NCI-H2107 (cell line): ENCODE results near the gene UGT1A5.

Source experiments
- DNase-seq: peaks from one replicate; lab custom pipeline; 2025; lab: John Stamatoyannopoulos, UW

Gene UGT1A5

DNA sequence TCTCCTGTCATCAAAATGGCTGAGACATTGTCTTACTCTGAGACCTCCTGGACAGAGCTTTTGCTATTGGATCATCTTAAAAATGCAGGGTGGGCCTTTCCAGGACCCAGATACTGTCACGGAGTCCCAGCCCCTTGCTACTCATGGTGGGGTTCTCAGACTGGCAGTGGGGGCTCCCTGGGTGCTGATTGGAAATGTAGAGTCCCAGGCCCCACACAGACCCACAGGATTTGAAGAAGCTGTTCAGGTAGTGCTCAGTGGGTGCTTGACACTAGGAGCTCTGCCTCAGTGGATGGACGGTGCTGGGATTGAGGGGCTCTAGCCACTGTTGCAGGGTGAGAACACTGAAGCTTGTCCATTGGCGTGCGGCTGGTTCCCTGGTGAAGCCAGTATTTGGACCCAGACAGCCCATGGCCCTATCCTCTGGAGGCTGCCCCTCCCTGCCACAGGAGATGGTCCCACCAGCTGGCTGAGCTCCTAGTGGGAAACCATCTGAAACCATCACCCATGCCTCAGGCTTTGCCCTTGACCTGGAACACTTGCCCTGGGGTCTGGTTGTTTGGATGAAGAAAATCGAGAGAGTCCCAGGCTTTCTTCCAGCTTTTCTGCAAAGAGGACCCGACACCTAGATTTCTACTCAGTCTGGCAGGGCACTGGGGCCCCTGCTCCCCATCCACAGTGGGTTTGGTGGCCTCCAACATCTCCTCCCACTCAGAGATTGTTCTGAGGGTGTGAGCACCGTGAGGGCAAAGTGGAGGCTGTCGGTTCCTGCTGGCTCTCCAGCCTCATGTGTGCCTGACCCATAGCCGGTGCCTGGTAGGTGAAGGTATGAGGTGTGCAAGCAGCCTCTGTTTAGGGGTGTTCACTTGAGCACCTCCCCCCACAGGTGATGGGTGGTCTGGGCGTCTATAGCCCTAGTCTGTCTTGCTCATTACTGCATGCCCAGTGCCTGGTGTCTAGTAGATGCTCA, 95.5 kb downstream of the UGT1A5 start:
- no peak for DNase-seq

DNA sequence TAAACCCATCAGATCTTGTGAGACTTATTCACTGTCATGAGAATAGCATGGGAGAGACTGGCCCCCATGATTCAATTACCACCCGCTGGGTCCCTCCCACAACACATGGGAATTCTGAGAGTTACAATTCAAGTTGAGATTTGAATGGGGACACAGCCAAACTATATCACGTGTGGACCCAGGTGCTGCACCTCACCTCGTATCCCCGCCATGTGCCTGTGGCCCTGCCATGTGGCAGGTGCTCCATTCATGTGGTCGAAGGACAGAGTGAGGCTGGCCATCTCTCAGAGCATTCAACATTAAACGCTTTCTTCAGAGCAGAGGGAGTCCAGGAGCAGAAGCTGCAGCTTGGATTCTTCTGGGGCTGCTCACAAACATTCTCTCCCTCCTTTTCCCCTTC, 97.7 kb downstream of the UGT1A5 start:
- no peak for DNase-seq

DNA sequence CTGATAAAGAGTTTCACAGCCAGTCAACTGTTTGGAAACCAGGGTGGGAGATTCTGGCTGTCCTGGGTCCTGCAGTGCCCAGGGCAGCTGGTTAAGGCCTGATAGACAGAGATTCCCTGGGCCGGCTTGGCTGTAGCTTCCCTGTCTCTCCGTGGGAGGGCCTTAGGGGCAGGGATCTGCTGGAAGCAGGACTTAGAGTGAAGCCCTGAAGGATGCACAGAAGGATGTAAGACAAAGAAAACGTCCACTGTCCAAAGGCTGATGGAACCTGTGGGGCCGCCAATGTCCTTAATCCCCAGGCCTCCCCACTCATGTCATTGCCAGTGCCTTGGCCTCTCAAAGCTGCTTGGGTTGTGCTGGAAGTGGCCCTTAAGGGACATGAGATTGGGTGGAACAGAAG, 98.4 kb downstream of the UGT1A5 start:
- no peak for DNase-seq

DNA sequence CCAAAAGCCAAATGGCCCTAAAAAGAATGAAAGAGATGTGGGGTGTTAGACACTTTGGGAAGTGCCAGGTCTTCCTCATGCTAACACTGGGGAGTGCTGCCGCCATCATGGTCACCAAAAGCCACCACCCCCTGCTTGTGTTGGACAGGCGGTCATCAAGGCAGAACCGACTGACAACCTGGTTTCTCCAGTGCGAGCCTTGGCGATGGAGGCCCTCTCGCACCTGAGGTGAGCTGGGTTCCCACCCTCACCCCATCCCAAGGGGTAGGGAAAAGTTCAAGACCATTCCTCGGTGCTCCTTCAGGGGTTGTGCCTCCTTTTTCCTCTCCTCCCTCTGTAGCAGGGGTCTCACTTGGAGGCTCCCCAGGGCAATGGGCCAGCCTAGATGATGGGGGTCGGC, 99.0 kb downstream of the UGT1A5 start:
- no peak for DNase-seq

DNA sequence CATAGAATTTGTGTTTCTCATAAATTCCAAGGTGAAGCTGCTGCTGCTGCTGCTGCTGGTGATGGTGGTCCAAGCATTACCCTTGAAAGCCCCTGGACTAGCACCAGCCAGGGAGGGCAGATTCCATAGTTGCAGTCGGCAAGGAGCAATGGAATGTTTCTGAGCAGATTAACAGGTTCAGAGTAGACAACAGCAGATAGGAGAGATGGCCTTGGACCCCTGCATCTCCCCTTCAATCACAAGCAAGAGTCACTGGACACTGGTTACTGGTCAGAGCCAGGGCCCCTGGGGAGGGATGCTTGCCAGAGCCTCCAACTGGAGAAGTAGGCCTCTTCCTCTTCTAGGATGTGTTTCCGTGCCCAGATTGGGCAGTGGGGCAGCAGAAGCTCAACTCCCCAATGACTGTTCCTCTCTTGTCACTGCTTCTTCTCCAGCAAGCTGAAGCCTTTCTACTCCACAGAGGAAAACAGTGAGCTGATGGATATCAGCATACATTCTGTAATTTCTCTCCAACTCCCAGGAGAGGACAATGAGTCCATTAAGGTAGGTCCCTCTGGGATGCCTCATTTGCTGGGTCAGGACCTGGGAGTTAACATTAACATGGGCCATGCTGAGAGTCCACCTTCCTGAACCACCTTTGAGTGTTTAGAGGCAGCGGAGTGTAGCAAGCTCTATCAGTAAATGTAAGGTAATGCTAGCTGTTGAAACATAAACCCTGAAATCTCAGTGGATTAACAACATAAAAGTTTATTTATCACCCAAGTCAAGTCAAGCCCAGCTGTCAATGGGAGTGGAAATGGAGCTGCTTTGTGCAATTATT, 100.7 kb downstream of the UGT1A5 start:
- no peak for DNase-seq

DNA sequence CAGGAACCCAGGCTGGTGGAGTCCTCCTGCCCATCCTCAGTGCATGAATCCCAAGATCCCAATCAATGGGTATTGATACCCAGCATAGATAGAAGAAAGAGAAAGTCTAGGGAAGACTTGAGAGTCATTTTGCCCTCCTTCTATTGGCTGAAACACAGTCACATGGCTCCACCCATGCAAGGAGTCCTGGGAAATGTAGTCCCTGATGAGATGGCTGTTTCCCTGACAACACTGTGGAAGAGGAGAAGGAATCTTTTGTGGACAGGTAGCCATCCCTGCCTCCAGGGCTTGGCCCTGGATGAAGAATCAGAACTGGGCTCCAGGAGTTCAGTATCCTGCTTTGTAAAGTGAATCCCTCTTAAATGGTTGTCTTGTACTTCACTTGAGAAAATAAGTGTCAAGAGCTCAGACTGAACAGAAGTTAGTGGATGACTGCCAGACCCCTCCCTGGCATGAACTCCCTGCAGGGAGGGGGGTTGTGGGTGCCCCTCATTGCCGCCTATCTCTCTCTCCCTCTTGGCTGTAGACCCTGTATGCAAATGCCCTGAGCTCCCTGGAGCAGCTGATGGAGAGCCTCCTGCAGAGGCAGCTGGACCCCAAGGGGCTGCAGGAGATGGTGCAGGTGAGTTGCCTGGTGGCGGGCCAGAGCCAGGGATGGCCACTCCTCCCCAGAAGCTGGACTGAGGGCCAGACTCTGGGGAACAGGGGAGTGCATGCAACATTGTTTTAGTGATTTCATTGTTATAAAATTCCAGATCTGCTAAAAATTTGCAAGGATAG, 101.5 kb downstream of the UGT1A5 start:
- no peak for DNase-seq

DNA sequence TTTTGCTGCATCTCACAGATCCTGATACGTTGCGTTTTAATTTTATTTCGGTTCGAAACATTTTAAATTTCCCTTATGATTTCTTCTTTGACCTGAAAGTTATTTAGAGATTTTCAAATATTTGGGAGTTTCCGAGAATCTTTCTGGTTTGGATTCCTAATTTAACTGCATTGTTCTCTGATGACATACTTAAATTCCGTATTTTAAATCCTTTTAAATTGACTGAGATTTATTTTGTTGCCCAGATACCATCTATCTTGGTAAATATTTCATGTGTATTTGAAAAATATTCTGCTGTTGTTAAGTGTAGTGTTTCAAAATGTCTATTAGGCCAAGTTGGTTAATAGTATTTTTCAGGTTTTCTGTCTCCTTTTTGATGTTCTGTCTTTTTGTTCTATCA, 103.2 kb downstream of the UGT1A5 start:
- DNase-seq, result no peak

DNA sequence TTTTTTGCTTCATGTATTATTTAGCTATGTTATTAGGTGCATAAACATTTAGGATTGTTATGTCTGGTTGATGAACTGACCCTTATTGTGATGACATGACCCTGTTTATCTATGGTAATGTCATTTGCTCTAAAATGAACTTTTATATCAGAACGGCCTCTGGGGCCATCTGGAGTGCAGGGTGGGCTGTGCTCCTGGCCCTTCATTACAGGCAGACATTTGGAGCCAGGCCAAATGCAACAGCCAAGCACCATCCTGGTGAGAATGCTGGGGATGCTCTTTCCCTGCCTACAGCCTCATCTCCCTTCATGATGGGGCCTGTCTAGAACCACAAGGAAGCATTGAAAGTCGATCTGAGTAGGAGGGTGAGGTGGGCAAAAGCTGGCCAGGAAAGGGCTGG, 103.6 kb downstream of the UGT1A5 start:
- DNase-seq, result no peak

DNA sequence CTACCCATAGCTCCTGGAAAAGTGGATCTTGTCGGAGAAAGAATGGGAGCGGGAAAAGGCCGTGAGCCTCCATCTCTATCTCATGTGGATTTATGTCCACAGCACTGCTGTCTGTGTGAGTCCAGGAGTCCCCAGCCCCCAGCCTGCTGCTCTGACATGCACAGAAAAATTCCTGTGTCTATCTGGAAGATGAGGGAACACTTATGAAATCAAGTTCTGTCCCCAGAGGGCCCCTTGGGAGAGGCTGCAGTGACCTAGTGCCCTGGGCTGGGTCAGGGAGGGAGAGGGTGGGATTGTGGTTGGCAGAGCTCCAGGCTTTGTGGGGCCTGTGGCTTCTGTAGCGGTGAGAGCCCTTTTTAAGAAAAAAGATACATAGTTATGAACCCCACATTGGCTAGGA, 104.1 kb downstream of the UGT1A5 start:
- DNase-seq, result no peak

DNA sequence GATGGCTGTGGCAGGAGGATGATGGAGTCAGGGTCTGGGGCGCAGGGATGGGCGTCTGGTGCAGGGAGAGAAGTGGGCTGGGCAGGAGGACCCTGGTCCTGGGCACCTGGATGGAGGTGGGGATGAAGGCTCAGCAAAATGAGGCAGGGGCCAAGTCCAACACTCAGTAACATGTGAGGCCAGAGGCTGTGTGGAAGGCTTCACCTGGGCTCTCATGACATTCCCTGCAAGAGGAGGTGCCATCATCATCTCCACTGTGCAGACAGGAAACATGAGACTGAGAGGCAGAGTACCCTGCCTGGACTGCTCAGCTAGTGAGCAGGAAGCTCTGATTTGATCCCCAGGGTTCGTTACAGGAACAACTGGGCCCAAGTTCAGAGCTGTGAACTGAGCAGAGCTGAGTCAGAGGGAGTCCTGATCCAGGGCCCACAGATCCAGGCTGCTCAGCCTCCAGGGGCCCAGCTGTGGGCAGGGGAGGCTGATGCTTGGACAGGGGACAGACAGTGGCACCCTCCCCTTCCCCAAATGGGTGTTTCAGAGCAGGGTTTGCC, 104.7 kb downstream of the UGT1A5 start:
- DNase-seq, result no peak

DNA sequence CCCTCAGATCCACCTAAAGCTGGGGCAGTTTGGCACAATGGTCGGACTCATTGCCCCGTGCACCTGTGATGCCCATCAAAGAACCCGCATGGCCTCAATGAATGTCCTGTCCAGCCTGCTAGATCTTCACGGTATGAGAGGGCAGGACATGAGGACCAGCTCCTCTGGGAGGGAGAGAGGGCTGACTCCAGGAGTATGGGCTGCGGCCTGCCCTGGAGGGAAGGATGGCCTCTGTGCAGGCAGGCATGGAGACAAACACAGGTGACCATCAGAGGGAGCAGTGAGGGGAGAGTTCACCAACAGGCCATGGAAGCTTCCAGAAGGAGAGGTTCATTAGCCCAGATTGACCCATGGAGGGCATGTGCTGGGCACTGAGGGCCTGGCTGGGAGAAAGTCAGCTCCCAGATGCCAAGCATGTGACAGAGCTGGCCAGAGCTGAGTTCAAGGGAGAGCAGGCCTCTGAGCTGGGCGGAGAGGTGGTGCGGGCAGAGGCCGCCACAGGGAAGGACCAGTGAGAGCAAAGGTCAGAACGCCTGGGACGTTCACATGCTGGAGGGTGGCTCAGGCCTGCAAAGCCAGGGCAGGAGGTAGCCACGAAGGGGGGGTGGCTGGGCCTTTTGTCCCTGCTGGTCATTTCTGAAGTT, 105.4 kb downstream of the UGT1A5 start:
- no peak for DNase-seq

DNA sequence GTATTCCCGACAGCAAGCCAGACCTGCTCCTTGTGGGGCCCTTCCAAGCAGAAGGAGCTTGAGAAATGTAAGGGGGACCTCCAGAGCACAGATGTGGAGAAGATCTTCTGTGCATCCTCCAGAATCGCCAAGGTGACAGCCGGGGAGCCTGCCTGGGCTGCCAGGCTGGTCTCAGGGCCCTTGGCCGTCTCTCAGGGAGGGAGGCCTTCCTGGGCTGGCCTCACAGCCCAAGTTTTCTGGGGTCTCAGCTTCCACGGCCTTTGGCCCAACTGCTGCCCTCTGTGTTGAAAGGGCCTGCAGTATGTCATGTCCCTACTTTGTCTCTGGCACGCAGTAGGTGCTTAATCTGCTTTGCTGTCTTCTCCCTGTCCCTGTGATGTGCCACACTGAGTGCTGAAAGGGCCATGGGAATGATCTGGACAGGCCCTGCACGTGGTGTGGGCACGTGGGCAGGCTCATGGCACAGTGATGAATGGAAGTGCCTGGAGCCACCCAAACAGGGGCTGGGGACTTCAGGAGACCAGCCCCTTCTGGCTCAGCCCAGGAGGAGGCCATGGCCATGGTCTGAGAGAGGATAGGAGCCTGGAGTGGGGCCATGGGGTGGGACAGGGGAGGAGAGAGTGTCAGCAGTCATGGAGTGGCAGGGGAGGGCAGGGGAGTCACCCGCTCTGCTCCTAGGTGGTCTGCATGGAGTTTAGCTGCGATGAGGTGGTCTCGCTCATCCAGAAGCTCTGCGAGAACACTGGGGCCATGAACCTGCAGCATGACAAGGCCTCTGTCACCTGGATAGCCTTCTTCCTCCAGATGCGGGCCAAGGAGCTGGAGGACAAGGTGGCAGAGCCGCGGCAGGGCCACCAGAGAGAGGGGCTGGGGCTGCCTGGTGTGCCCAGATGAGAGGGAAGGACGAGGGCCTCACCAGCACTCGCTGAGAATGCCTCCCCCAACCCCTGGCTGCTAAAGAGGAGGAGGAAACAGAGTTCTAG, 106.2 kb downstream of the UGT1A5 start:
- no peak for DNase-seq

DNA sequence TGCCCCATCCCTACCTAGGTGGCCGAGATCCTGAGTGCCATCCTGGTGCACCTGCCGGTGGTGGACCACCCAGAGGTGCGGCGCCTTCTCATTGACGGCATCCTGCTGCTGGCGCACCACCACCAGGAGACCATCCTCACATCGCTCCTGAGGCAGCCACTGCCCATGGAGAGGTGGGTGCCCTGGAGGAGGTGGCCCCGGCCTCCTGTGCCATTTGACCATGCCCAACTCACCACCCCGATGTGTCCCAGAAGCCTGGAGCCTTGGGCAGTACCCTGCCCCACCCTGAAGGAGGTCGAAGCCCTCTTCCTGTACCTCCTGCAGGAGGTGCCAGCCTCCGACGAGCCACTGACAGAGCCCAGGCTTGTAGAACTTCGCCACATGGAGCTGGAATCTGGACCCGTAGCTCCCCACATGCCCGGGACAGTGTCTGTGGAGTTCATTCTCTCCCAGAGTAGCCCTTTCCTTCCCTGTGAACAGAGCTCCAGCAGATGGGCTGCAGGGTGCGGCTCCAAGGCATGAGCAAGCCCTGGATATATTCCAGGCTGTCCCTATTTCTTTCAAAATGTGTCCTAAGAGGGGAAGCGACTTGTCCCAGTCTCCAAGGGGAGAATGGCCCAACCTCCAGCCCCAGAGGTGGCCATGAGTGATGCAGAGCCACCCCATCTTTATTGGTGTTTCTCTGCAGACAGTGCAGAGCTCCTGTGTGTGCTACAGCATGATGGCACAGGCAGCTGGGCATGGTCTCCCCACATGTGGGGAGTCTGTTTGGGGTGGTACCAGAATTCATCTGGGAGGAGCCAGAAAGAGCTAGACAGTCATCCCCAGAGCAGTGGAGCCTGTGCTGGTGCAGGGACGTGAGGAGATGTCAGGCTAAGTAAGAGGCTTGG, 107.4 kb downstream of the UGT1A5 start:
- no peak for DNase-seq

DNA sequence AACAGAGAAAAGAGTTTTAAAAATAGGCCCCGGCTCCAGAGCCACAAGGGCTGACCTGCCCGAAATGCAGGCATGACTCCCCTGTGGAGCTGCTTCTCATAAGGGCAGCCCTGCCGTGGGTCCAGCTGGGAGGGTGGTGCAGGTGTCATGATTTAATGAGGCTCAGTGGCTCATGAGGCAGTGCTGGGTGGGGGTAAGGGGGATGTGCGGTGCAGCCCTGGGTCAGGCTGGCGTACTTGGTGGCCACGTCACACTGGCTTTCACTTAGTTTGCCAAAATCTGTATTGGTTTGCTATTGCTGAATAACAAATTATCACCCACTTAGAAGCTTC, 108.0 kb downstream of the UGT1A5 start:
- no peak for DNase-seq

DNA sequence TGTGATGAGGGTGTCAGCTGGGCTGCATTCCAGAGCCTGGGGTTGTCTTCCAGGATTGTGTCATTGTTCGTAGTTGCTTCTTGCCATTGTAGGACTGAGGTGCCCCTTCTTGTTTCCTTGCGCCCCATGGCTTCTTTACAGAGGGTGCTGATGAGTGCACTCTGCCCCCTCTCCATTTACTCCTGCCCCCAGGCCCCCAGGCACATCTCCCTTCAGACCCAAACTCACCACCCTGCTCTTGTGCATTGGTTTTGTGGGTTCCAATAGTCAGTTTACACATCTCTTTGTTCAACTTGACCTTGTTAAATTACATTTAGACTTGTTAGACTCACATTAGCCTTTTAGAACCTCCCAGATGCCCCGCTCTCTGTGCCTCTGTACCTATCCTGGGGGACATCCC, 108.5 kb downstream of the UGT1A5 start:
- no peak for DNase-seq

DNA sequence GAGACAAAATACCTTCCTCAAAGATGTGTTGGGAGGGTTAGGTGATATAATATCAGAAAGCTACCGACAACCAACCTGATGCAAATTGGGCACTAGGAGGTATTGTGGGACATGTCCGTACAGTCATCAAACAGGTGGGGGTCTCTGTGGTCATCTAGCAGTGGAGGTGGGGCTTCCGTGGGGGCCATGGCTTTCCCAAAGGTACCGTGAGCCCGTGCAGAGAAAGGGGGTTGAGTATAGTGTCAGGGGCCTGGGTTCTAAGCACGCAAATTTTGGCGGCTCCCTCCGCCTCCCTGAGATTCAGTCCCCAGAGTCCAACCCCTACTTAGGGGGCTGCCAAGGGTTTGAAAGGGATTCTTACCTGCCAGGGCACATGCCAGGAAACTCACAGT, 109.0 kb downstream of the UGT1A5 start:
- no peak for DNase-seq

DNA sequence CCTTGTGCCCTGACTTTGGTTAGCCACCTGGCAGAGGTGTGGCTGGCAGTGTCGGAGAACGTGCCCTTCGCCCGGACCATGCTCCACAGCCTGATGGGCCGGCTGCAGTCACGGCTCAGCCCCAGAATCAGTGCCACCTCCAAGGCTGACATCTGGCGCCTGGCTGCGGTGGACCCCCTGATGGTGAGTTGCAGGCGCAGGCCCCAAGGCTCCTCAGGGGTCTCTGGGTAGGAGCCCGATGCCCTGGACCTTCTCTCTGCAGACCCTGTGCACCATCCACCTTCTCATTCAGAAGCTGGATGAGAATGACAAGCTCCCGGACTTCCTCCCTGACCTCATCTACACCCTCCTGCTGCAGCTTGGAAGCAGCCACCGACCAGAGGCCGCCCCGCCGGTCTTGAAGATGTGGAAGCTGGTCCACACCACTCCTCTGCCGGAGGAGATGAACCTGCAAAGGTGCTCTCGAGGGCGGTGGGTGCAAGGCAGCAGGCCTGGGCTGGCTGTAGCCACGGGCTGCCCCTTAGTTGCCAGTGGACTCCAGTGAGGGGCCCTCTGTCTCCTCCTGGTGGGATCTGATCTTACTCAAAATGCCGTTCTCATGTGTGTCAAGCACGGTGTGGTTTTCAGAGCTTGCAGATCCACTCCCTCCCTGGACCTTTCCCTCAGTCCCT, 109.5 kb downstream of the UGT1A5 start:
- no peak for DNase-seq
